ENCODE measurements around the gene PRSS53.
A peak's percentile ranks its signal among the peaks of the same experiment; 100 is the strongest.

PRSS53 gene

DNA sequence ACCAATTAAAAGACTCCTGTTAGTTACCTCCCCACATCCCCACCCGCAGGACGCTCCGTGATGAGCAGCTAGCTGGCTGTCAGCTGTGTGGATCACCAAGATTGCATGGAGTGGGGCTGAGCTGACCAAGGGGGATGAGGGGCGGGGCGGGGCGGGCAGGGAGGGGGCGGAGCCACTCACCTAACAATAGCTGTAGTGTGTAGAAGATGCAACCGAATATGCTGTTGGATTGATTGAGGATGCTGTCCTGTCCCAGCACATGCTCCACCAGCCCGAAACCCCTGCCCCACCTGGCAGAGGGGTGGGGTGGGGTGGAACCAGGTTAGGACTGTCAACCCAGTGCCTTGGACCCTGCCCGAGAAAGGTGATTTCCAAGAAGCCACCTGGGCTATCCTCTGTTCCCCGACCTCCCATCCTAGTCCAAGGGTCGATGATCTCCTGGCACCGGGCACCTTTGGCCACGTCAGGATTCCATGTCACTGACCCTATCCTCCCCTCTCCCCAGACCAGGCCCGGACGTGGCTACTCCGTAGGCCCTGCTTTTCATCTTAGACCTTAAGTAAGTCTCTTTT lies 4.5 kb upstream of the PRSS53 start:
- Histone ChIP-seq H3K36me3 (ENCODE audit: control insufficient read depth, insufficient read depth, low read length) (peaks cover 18% of the 10 kb centered on the region), H3K27ac (ENCODE audit: insufficient read depth, low read depth, low read length, poor library complexity, severe bottlenecking) (no peak overlapping the region), H3K4me3 (ENCODE audit: insufficient read depth, low read depth, low read length) (peak overlapping the region; percentile 68), H3K9me3 (ENCODE audit: control insufficient read depth, low read length) (no peaks in the 10 kb centered on the region), H3K4me1 (ENCODE audit: control insufficient read depth, insufficient read depth, low read length) (no peaks in the 10 kb centered on the region), H3K27me3 (ENCODE audit: control insufficient read depth, insufficient read depth, low read length, poor library complexity, severe bottlenecking) (no peaks in the 10 kb centered on the region)
- WGBS, 2 experiments, result 18 to 20% methylated on average over 13 to 17 of the region's 17 CpGs

- H3K27ac ChIP-seq (ENCODE audit: insufficient read depth, low read depth, low read length, poor library complexity, severe bottlenecking), result no peak overlapping the region
- H3K36me3 ChIP-seq (ENCODE audit: control insufficient read depth, insufficient read depth, low read length), result peaks cover 18% of the 10 kb centered on the region
- H3K9me3 ChIP-seq (ENCODE audit: control insufficient read depth, low read length), result no peaks in the 10 kb centered on the region
- H3K27me3 ChIP-seq (ENCODE audit: control insufficient read depth, insufficient read depth, low read length, poor library complexity, severe bottlenecking), result no peaks in the 10 kb centered on the region
- H3K4me3 ChIP-seq (ENCODE audit: insufficient read depth, low read depth, low read length), result no peak overlapping the region
- H3K4me1 ChIP-seq (ENCODE audit: control insufficient read depth, insufficient read depth, low read length), result no peaks in the 10 kb centered on the region
- 96 to 97% methylated on average over 5 of the region's 5 CpGs for WGBS, 2 experiments
Measured at GRCh38 chr16:31092330-31092729, 3.6 kb upstream of the PRSS53 start.

GRCh38 chr16:31090540-31090939 lies 1.8 kb upstream of the PRSS53 start:
- H3K36me3 ChIP-seq (ENCODE audit: control insufficient read depth, insufficient read depth, low read length), result peaks cover 18% of the 10 kb centered on the region
- H3K27me3 ChIP-seq (ENCODE audit: control insufficient read depth, insufficient read depth, low read length, poor library complexity, severe bottlenecking), result no peaks in the 10 kb centered on the region
- WGBS, 2 experiments, result 86 to 92% methylated on average over 2 of the region's 2 CpGs
- no peak overlapping the region for H3K27ac ChIP-seq (ENCODE audit: insufficient read depth, low read depth, low read length, poor library complexity, severe bottlenecking)
- no peaks in the 10 kb centered on the region for H3K9me3 ChIP-seq (ENCODE audit: control insufficient read depth, low read length)
- no peak overlapping the region for H3K4me3 ChIP-seq (ENCODE audit: insufficient read depth, low read depth, low read length)
- no peaks in the 10 kb centered on the region for H3K4me1 ChIP-seq (ENCODE audit: control insufficient read depth, insufficient read depth, low read length)

DNA sequence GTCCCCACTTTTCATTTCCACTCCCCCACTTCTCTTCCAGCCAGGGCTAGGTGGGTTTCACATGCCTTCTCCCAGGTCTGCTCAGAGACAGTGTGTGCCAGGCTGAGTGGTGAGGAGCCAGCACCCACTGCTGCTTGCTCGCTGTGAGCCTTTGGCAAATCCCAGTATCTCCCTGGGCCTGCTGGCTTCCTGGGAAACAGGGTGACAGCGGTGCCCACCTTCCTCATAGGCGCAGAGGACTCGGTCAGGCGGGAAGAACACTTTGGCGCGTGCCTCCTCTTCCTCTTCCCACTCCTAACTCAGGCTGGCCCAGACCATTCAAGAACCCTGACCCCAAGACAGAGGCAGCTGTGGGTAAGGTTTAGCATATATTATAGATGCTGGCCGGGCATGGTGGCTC lies 456 bp upstream of the PRSS53 start:
- H3K9me3 ChIP-seq (ENCODE audit: control insufficient read depth, low read length), result no peaks in the 10 kb centered on the region
- WGBS, 2 experiments, result 95 to 96% methylated on average over 8 of the region's 8 CpGs
- H3K36me3 ChIP-seq (ENCODE audit: control insufficient read depth, insufficient read depth, low read length), result peaks cover 18% of the 10 kb centered on the region
- H3K4me1 ChIP-seq (ENCODE audit: control insufficient read depth, insufficient read depth, low read length), result no peaks in the 10 kb centered on the region
- no peak overlapping the region for H3K27ac ChIP-seq (ENCODE audit: insufficient read depth, low read depth, low read length, poor library complexity, severe bottlenecking)
- no peak overlapping the region for H3K4me3 ChIP-seq (ENCODE audit: insufficient read depth, low read depth, low read length)
- no peaks in the 10 kb centered on the region for H3K27me3 ChIP-seq (ENCODE audit: control insufficient read depth, insufficient read depth, low read length, poor library complexity, severe bottlenecking)

DNA sequence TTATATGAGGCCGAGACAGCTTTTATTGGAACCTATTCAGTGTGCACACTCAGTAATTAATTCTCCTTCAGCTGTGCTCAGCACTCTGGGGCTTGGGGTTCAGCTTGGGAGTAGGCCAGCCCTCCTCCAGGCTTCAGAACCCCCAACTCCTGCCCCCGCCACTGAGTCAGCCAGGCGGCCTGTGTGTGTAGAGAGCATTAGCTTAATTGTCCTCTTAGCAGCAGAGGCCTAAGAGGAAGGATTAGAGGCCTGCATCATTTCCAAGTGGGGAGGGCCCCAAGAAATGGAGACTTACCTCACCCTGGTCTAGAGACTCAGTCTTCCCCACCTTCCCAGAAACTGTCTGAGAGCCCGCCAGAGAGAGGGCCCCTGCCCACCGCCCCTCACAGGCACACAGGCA lies 772 bp downstream of the PRSS53 start:
- peaks cover 18% of the 10 kb centered on the region for H3K36me3 ChIP-seq (ENCODE audit: control insufficient read depth, insufficient read depth, low read length)
- H3K27me3 ChIP-seq (ENCODE audit: control insufficient read depth, insufficient read depth, low read length, poor library complexity, severe bottlenecking), result no peaks in the 10 kb centered on the region
- no peaks in the 10 kb centered on the region for H3K4me1 ChIP-seq (ENCODE audit: control insufficient read depth, insufficient read depth, low read length)
- WGBS, 2 experiments, result 92 to 96% methylated on average over 5 of the region's 5 CpGs
- H3K9me3 ChIP-seq (ENCODE audit: control insufficient read depth, low read length), result no peaks in the 10 kb centered on the region
- no peak overlapping the region for H3K4me3 ChIP-seq (ENCODE audit: insufficient read depth, low read depth, low read length)
- no peak overlapping the region for H3K27ac ChIP-seq (ENCODE audit: insufficient read depth, low read depth, low read length, poor library complexity, severe bottlenecking)

GRCh38 chr16:31087481-31087880 lies 1.3 kb downstream of the PRSS53 start:
- Histone ChIP-seq H3K4me1 (ENCODE audit: control insufficient read depth, insufficient read depth, low read length) (no peaks in the 10 kb centered on the region), H3K9me3 (ENCODE audit: control insufficient read depth, low read length) (no peaks in the 10 kb centered on the region), H3K36me3 (ENCODE audit: control insufficient read depth, insufficient read depth, low read length) (peaks cover 18% of the 10 kb centered on the region), H3K27ac (ENCODE audit: insufficient read depth, low read depth, low read length, poor library complexity, severe bottlenecking) (no peak overlapping the region), H3K27me3 (ENCODE audit: control insufficient read depth, insufficient read depth, low read length, poor library complexity, severe bottlenecking) (no peaks in the 10 kb centered on the region), H3K4me3 (ENCODE audit: insufficient read depth, low read depth, low read length) (no peak overlapping the region)
- 95% methylated on average over 8 of the region's 8 CpGs for WGBS, 2 experiments

- H3K36me3 ChIP-seq (ENCODE audit: control insufficient read depth, insufficient read depth, low read length), result peaks cover 19% of the 10 kb centered on the region
- H3K27ac ChIP-seq (ENCODE audit: insufficient read depth, low read depth, low read length, poor library complexity, severe bottlenecking), result no peak overlapping the region
- H3K4me3 ChIP-seq (ENCODE audit: insufficient read depth, low read depth, low read length), result no peak overlapping the region
- no peaks in the 10 kb centered on the region for H3K4me1 ChIP-seq (ENCODE audit: control insufficient read depth, insufficient read depth, low read length)
- no peaks in the 10 kb centered on the region for H3K9me3 ChIP-seq (ENCODE audit: control insufficient read depth, low read length)
- 88 to 91% methylated on average over 6 of the region's 6 CpGs for WGBS, 2 experiments
- no peaks in the 10 kb centered on the region for H3K27me3 ChIP-seq (ENCODE audit: control insufficient read depth, insufficient read depth, low read length, poor library complexity, severe bottlenecking)
Measured at GRCh38 chr16:31086629-31086906, 2.2 kb downstream of the PRSS53 start.

DNA sequence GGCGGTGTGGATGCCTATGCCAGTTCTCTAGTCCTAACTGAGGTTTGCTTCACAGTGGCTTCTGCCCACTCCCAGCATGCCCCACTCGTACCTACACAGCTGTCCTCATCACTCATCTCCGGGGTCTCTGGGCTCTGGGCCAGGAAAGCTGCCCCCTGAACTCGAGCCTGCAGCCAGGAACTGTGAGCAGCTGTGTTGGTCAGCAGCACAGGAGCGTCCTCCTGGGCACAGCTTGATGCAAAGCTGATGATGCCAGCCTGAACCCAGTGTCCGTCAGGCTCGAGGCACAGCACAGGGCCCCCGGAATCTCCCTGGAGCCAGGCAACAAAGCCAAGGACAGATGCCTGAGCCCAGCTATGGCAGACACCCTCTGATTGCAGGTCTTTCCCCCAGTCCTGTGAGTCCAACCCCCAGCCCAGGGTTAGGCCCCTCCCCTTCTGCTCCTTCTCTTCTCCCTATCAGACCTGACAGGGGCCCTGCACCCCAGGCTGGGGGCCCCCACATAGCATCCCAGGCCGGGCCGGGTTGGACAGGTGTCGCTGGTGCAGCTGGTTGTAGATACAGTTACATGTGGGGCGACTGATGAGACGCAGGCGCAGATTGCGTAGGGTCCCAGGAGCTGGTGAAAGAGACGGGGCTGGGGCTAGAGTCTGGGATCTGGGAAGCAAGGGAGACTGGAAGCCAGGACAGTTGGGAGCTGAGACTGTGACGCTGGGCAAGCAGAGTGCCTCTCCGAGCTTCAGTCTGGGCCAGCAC lies 2.7 kb downstream of the PRSS53 start:
- 94 to 95% methylated on average over 18 of the region's 18 CpGs for WGBS, 2 experiments
- H3K36me3 ChIP-seq (ENCODE audit: control insufficient read depth, insufficient read depth, low read length), result peaks cover 22% of the 10 kb centered on the region
- H3K27me3 ChIP-seq (ENCODE audit: control insufficient read depth, insufficient read depth, low read length, poor library complexity, severe bottlenecking), result no peaks in the 10 kb centered on the region
- H3K9me3 ChIP-seq (ENCODE audit: control insufficient read depth, low read length), result no peaks in the 10 kb centered on the region
- H3K4me1 ChIP-seq (ENCODE audit: control insufficient read depth, insufficient read depth, low read length), result no peaks in the 10 kb centered on the region
- H3K4me3 ChIP-seq (ENCODE audit: insufficient read depth, low read depth, low read length), result no peak overlapping the region
- no peak overlapping the region for H3K27ac ChIP-seq (ENCODE audit: insufficient read depth, low read depth, low read length, poor library complexity, severe bottlenecking)

- no peaks in the 10 kb centered on the region for H3K27me3 ChIP-seq (ENCODE audit: control insufficient read depth, insufficient read depth, low read length, poor library complexity, severe bottlenecking)
- no peak overlapping the region for H3K27ac ChIP-seq (ENCODE audit: insufficient read depth, low read depth, low read length, poor library complexity, severe bottlenecking)
- no peaks in the 10 kb centered on the region for H3K4me1 ChIP-seq (ENCODE audit: control insufficient read depth, insufficient read depth, low read length)
- peaks cover 22% of the 10 kb centered on the region for H3K36me3 ChIP-seq (ENCODE audit: control insufficient read depth, insufficient read depth, low read length)
- 88 to 89% methylated on average over 8 of the region's 8 CpGs for WGBS, 2 experiments
- no peak overlapping the region for H3K4me3 ChIP-seq (ENCODE audit: insufficient read depth, low read depth, low read length)
- no peaks in the 10 kb centered on the region for H3K9me3 ChIP-seq (ENCODE audit: control insufficient read depth, low read length)
Measured at GRCh38 chr16:31085411-31085810, 3.3 kb downstream of the PRSS53 start.

GRCh38 chr16:31084584-31085302 lies 4.0 kb downstream of the PRSS53 start:
- Histone ChIP-seq H3K36me3 (ENCODE audit: control insufficient read depth, insufficient read depth, low read length) (peaks cover 27% of the 10 kb centered on the region), H3K27me3 (ENCODE audit: control insufficient read depth, insufficient read depth, low read length, poor library complexity, severe bottlenecking) (no peaks in the 10 kb centered on the region), H3K27ac (ENCODE audit: insufficient read depth, low read depth, low read length, poor library complexity, severe bottlenecking) (no peak overlapping the region), H3K4me1 (ENCODE audit: control insufficient read depth, insufficient read depth, low read length) (no peaks in the 10 kb centered on the region), H3K4me3 (ENCODE audit: insufficient read depth, low read depth, low read length) (no peak overlapping the region), H3K9me3 (ENCODE audit: control insufficient read depth, low read length) (no peaks in the 10 kb centered on the region)
- WGBS, 2 experiments, result 93 to 94% methylated on average over 16 of the region's 16 CpGs
